HepG2 (cell line): Measurements from ENCODE around the gene DENND10.

Experiments
- CBX1 ChIP-seq: IDR thresholded peaks from one replicate; pipeline ENCODE4 v1.6.1; 2016; ENCODE audit warnings: antibody characterized with exemption, low read depth
- CTCF ChIP-seq: sonication (generic); formaldehyde crosslinking; IDR thresholded peaks from 2 replicates; pipeline ENCODE4 v1.5.0; 2020; ENCODE audit warnings: mild to moderate bottlenecking, missing genetic modification reagents, moderate library complexity
- PITX1 ChIP-seq: sonication (generic); formaldehyde crosslinking; IDR thresholded peaks from 2 replicates; pipeline ENCODE4 v1.5.1; 2020; ENCODE audit warnings: mild to moderate bottlenecking, missing genetic modification reagents
- TBP ChIP-seq: sonication (generic); formaldehyde crosslinking; IDR thresholded peaks from 2 replicates; pipeline ENCODE4 v1.5.0; 2020; ENCODE audit warnings: missing genetic modification reagents
- ZNF558 ChIP-seq: sonication (generic); formaldehyde crosslinking; IDR thresholded peaks from 2 replicates; pipeline ENCODE4 v1.9.0; 2022; ENCODE audit warnings: mild to moderate bottlenecking, missing genetic modification reagents, borderline replicate concordance
- TF ChIP-seq, protein P1 (sequence below): sonication (generic); formaldehyde crosslinking; IDR thresholded peaks from 2 replicates; pipeline ENCODE4 v1.4.0; 2020; ENCODE audit warnings: missing genetic modification reagents

DNA sequence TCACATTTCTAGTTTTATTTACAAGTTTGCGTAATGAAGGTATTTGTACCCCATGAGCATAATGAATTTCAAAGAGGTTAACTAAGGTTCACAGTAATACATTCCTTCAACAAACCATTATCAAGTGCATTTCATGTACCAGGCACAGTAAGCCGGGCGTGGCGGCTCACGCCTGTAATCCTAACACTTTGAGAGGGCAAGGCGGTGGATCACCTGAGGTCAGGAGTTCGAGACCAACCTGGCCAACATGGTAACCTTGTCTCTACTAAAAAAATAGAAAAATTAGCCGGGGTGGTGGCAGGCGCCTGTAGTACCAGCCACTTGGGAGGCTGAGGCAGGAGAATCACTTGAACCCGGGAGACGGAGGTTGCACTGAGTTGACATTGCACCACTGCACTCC is 19.0 kb upstream of the DENND10 start:
- TF ChIP-seq CTCF (no peak), ZNF558 (CRISPR knock-in tag) (no peak), CBX1 (no peak), TBP (CRISPR knock-in tag) (no peak), PITX1 (CRISPR knock-in tag) (no peak)
- TF ChIP-seq, protein P1, sequence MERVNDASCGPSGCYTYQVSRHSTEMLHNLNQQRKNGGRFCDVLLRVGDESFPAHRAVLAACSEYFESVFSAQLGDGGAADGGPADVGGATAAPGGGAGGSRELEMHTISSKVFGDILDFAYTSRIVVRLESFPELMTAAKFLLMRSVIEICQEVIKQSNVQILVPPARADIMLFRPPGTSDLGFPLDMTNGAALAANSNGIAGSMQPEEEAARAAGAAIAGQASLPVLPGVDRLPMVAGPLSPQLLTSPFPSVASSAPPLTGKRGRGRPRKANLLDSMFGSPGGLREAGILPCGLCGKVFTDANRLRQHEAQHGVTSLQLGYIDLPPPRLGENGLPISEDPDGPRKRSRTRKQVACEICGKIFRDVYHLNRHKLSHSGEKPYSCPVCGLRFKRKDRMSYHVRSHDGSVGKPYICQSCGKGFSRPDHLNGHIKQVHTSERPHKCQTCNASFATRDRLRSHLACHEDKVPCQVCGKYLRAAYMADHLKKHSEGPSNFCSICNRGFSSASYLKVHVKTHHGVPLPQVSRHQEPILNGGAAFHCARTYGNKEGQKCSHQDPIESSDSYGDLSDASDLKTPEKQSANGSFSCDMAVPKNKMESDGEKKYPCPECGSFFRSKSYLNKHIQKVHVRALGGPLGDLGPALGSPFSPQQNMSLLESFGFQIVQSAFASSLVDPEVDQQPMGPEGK, result no peak
